ENCODE measurements around the gene CXCL12.

CXCL12 gene

GRCh38 chr10:44399659-44400451 is 15.0 kb upstream of the CXCL12 start:
- DNase-seq (ENCODE audit: low read depth in 2 of 2), result no peak

GRCh38 chr10:44398747-44399658 is 14.1 kb upstream of the CXCL12 start:
- DNase-seq (ENCODE audit: low read depth in 2 of 2), result no peak

GRCh38 chr10:44398271-44398670 is 13.4 kb upstream of the CXCL12 start:
- DNase-seq (ENCODE audit: low read depth in 2 of 2), result no peak

GRCh38 chr10:44397476-44398225 is 12.8 kb upstream of the CXCL12 start:
- DNase-seq (ENCODE audit: low read depth in 2 of 2), result no peak

- no peak for DNase-seq (ENCODE audit: low read depth in 2 of 2)
These were observed 11.8 kb upstream of the CXCL12 start for GRCh38 chr10:44396671-44397191.

- DNase-seq (ENCODE audit: low read depth in 2 of 2), result no peak
These were observed 11.2 kb upstream of the CXCL12 start for GRCh38 chr10:44395902-44396670.

- no peak for DNase-seq (ENCODE audit: low read depth in 2 of 2)
These were observed 10.5 kb upstream of the CXCL12 start for GRCh38 chr10:44395396-44395795.

- no peak for DNase-seq (ENCODE audit: low read depth in 2 of 2)
These were observed 9.9 kb upstream of the CXCL12 start for GRCh38 chr10:44394696-44395381.

- DNase-seq (ENCODE audit: low read depth in 2 of 2), result no peak
These were observed 9.1 kb upstream of the CXCL12 start for GRCh38 chr10:44393834-44394547.

- no peak for DNase-seq (ENCODE audit: low read depth in 2 of 2)
These were observed 8.2 kb upstream of the CXCL12 start for GRCh38 chr10:44393051-44393630.

GRCh38 chr10:44392420-44392819 is 7.5 kb upstream of the CXCL12 start:
- no peak for DNase-seq (ENCODE audit: low read depth in 2 of 2)

- DNase-seq (ENCODE audit: low read depth in 2 of 2), result no peak
These were observed 7.1 kb upstream of the CXCL12 start for GRCh38 chr10:44391981-44392380.

GRCh38 chr10:44390585-44391072 is 5.7 kb upstream of the CXCL12 start:
- DNase-seq (ENCODE audit: low read depth in 2 of 2), result no peak

GRCh38 chr10:44389556-44389955 is 4.7 kb upstream of the CXCL12 start:
- DNase-seq (ENCODE audit: low read depth in 2 of 2), result no peak

GRCh38 chr10:44389150-44389549 is 4.3 kb upstream of the CXCL12 start:
- no peak for DNase-seq (ENCODE audit: low read depth in 2 of 2)

- DNase-seq (ENCODE audit: low read depth in 2 of 2), result no peak
These were observed 3.7 kb upstream of the CXCL12 start for GRCh38 chr10:44388641-44389040.

- no peak for DNase-seq (ENCODE audit: low read depth in 2 of 2)
These were observed 3.0 kb upstream of the CXCL12 start for GRCh38 chr10:44387853-44388251.

GRCh38 chr10:44386546-44387052 is 1.7 kb upstream of the CXCL12 start:
- DNase-seq (ENCODE audit: low read depth in 2 of 2), result no peak
